ENCODE data around the gene CALML6. TPM values are rescaled to one million over a fixed set of nuclear protein-coding genes. Genes with fewer than 3 reads are reported as not detected.

Gene CALML6
- total and polyA plus RNA-seq, 2 of the 4 experiments (the other 2 are of a cell fraction): 0.91 TPM; not detected in 1

GRCh38 chr1:1867164-1867563, 47.9 kb upstream of the CALML6 start:
- WGBS, 2 experiments (ENCODE audit: extremely low coverage in 2 of 2, insufficient read length in 1 of 2): no CpG with 5 or more reads among the region's 3 CpGs
- intact Hi-C loops (cut with micrococcal nuclease) (loop anchor here (5.0 kb wide), 1 partner anchor 40 kb away; no protein-coding TSS in a partner anchor), in situ Hi-C loops (cut with MboI; ENCODE audit: low sequenced_read_pairs) (no loop called here), dilution Hi-C loops (cut with HindIII; ENCODE audit: low sequenced_read_pairs, unreplicated experiment) (no loop called here)
- TF ChIP-seq ELK1 (IDR thresholded peaks at IDR 0.05; ENCODE audit: borderline replicate concordance, low read depth, low read length): no peak
- no peak for TF ChIP-seq MXI1 (IDR thresholded peaks at IDR 0.05; ENCODE audit: borderline replicate concordance, low read depth, low read length)
- TF ChIP-seq CHD1 (IDR thresholded peaks at IDR 0.05; ENCODE audit: low read depth, low read length): no peak
- no peak for TF ChIP-seq SMC3 (IDR thresholded peaks at IDR 0.05; ENCODE audit: low read depth, low read length)
- TF ChIP-seq MAFK (IDR thresholded peaks at IDR 0.05; ENCODE audit: low read depth, low read length): no peak
- no peak for TF ChIP-seq POLR2A (IDR thresholded peaks at IDR 0.05; ENCODE audit: low read depth, low read length)
- TF ChIP-seq USF2 (IDR thresholded peaks at IDR 0.05; ENCODE audit: low read depth, low read length): no peak
- TF ChIP-seq NFE2L2 (IDR thresholded peaks at IDR 0.05; ENCODE audit: low read depth, low read length): no peak
- no peak for TF ChIP-seq BHLHE40 (IDR thresholded peaks at IDR 0.05; ENCODE audit: low read depth, low read length)
- no peak for TF ChIP-seq CTCF (conservative IDR thresholded peaks at IDR 0.05; ENCODE audit: low read depth, low read length)
- TF ChIP-seq RFX5 (IDR thresholded peaks at IDR 0.05; ENCODE audit: low read depth, low read length): no peak
- TF ChIP-seq MAZ (IDR thresholded peaks at IDR 0.05; ENCODE audit: borderline replicate concordance, low read depth, low read length): no peak
- no peak for TF ChIP-seq FOS (IDR thresholded peaks at IDR 0.05; ENCODE audit: low read depth, low read length)
- TF ChIP-seq CEBPB (IDR thresholded peaks at IDR 0.05; ENCODE audit: low read depth, low read length): no peak
- TF ChIP-seq RAD21 (IDR thresholded peaks at IDR 0.05; ENCODE audit: low read length): no peak
- TF ChIP-seq RCOR1 (IDR thresholded peaks at IDR 0.05; ENCODE audit: insufficient replicate concordance, low read length): no peak
- Histone ChIP-seq H3K9ac (ENCODE audit: low read depth, low read length) (no peak overlapping the region), H2AK5ac (ENCODE audit: low read depth, low read length) (no peak overlapping the region), H4K5ac (ENCODE audit: low read depth, low read length) (no peak overlapping the region), H3K4me2 (ENCODE audit: low read depth, low read length) (no peak overlapping the region), H3K14ac (replicated peaks; ENCODE audit: low read depth, low read length) (no peak overlapping the region), H3K18ac (ENCODE audit: low read depth, low read length) (no peak overlapping the region), H2BK5ac (ENCODE audit: low read depth, low read length, poor library complexity, severe bottlenecking) (no peak overlapping the region), H2AFZ (replicated peaks; ENCODE audit: low read length, poor library complexity) (no peak overlapping the region), H3K4me3 (ENCODE audit: insufficient read depth, low read depth, low read length) (no peak overlapping the region), H2BK120ac (ENCODE audit: low read depth, low read length) (no peak overlapping the region), H2BK15ac (ENCODE audit: low read depth, low read length) (no peak overlapping the region), H3K23ac (ENCODE audit: low read depth, low read length) (no peak overlapping the region), H3K27me3 (ENCODE audit: control insufficient read depth, insufficient read depth, low read length) (no peaks in the 10 kb centered on the region), H4K8ac (ENCODE audit: low read depth in 2 of 2, low read length in 2 of 2) (no peak overlapping the region), H3K9me1 (ENCODE audit: insufficient read depth, low read length) (peaks cover 26% of the 10 kb centered on the region), H2BK20ac (ENCODE audit: low read depth, low read length) (no peak overlapping the region), H4K91ac (ENCODE audit: insufficient read depth, low read depth, low read length) (no peak overlapping the region), H3K36me3 (ENCODE audit: control insufficient read depth, insufficient read depth, low read length) (peaks cover under 1% of the 10 kb centered on the region; the same call in 1 of the 2 replicates), H3K27ac (ENCODE audit: insufficient read depth, low read length) (no peak overlapping the region), H3K4me1 (ENCODE audit: control insufficient read depth, insufficient read depth, low read length) (peaks cover 20% of the 10 kb centered on the region), H2AK9ac (replicated peaks; ENCODE audit: low read depth, low read length, poor library complexity) (no peak overlapping the region), H3K9me3 (ENCODE audit: control insufficient read depth, insufficient read depth, low read length) (no peaks in the 10 kb centered on the region), H4K20me1 (ENCODE audit: insufficient read depth, low read length) (peaks cover 99% of the 10 kb centered on the region), H3K79me1 (ENCODE audit: low read depth in 1 of 2, low read length in 2 of 2) (peaks cover 0 to 53% of the 10 kb centered on the region in 2 experiments; a peak in 2 of 4 replicates), H3K56ac (ENCODE audit: extremely low read depth, insufficient read depth, low read length) (no peak overlapping the region), H3K4ac (ENCODE audit: low read depth, low read length) (no peak overlapping the region)
- no TSS peak for BruUV-seq (replicated peaks)
- CTCF ChIA-PET: interaction anchor here (1.4 kb wide), 1 partner anchor 39 kb away, joined by 4 read pairs; no protein-coding TSS in a partner anchor
- POLR2A ChIA-PET (ENCODE audit: unreplicated experiment): no interaction called here
- no peak for ATAC-seq (ENCODE audit: low read depth)
- no peak for DNase-seq

Data from IMR-90 (cell line).